Lower leg skin (tissue), 3 donors: ENCODE measurements around the gene THSD7B.

ENCODE experiments used
- POLR2A ChIP-seq, 2 donors: fragments of 450-650 bp; IDR thresholded peaks; one replicate each; pipeline ENCODE4 v1.6.1; 2016 to 2017; ENCODE audit warnings: antibody characterized with exemption in 2 of 2, mild to moderate bottlenecking in 1 of 2, moderate library complexity in 1 of 2
- TF ChIP-seq, protein P1 (sequence below), 3 donors: fragments of 450-650 bp; IDR thresholded peaks; one replicate each; pipeline ENCODE4 v1.5.1; 2016; ENCODE audit warnings: antibody characterized with exemption in 3 of 3, mild to moderate bottlenecking in 3 of 3, moderate library complexity in 2 of 3

DNA sequence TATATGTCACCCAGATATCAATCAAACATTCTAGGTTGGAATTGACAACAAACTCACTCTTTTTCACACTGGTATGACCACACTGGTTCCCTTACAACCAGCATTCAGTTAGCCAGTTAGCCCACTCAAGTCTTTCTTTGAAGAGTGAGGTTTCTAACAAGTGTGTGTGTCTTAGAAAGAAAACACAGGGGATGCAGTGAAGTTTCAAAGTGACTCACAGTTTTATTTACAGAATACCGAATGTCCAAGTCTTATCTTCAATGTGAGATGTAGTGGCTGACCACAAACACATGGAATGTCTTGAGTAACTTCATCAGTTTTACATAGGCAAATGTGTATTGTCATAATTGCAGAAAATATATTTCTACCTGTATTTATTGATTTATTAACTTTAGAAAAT is 924.2 kb downstream of the THSD7B start:
- TF ChIP-seq, protein P1, sequence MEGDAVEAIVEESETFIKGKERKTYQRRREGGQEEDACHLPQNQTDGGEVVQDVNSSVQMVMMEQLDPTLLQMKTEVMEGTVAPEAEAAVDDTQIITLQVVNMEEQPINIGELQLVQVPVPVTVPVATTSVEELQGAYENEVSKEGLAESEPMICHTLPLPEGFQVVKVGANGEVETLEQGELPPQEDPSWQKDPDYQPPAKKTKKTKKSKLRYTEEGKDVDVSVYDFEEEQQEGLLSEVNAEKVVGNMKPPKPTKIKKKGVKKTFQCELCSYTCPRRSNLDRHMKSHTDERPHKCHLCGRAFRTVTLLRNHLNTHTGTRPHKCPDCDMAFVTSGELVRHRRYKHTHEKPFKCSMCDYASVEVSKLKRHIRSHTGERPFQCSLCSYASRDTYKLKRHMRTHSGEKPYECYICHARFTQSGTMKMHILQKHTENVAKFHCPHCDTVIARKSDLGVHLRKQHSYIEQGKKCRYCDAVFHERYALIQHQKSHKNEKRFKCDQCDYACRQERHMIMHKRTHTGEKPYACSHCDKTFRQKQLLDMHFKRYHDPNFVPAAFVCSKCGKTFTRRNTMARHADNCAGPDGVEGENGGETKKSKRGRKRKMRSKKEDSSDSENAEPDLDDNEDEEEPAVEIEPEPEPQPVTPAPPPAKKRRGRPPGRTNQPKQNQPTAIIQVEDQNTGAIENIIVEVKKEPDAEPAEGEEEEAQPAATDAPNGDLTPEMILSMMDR (IDR thresholded peaks at IDR 0.05), result no peak
- no peak for TF ChIP-seq POLR2A (IDR thresholded peaks at IDR 0.05)
